Mucosa of descending colon (tissue), 3 donors: ENCODE results near the gene RNF166. TPM values are rescaled to one million over a fixed set of nuclear protein-coding genes. Genes with fewer than 3 reads are reported as not detected.

Experiments used
- ATAC-seq: fragments of 200-7000 bp; cut with Tn5 transposase; one replicate; pipeline ENCODE4 v1.9.1; 2020; ENCODE audit warnings: mild to moderate bottlenecking, moderate library complexity
- DNase-seq, 3 donors: peaks; one replicate each; pipeline ENCODE4 v3.0.0-alpha.2; 2020
- H3K36me3 ChIP-seq: fragments of 200-600 bp; one replicate; pipeline ENCODE4 v1.8.0; 2021; ENCODE audit warnings: low read depth, mild to moderate bottlenecking
- H3K4me1 ChIP-seq: fragments of 200-600 bp; one replicate; pipeline ENCODE4 v1.8.0; 2021; ENCODE audit warnings: low read depth, mild to moderate bottlenecking
- H3K4me3 ChIP-seq: fragments of 200-600 bp; one replicate; pipeline ENCODE4 v1.8.0; 2021; ENCODE audit warnings: mild to moderate bottlenecking
- H3K9me3 ChIP-seq: fragments of 200-600 bp; one replicate; pipeline ENCODE4 v1.8.0; 2021; ENCODE audit warnings: mild to moderate bottlenecking
- CTCF ChIP-seq: fragments of 200-600 bp; IDR thresholded peaks from one replicate; pipeline ENCODE4 v1.8.0; 2022; ENCODE audit warnings: antibody characterized with exemption, mild to moderate bottlenecking
- intact Hi-C, 2 donors: fragments of 100-400 bp; cut with DNase I in 1 of 2; cut with micrococcal nuclease in 1 of 2; formaldehyde crosslinking; loops; one replicate each; pipeline versions ENCODE4 v1.11.0 to v1.11.1; 2022; cut with DNase I, micrococcal nuclease
- long read RNA-seq, 2 donors: library from polyadenylated mRNA; unstranded; transcript quantifications; one replicate each; pipeline ENCODE4 v2.0.0, GENCODE V29; 2019 to 2021
- total RNA-seq, 3 donors: library from RNA; stranded (reverse); fragmentation: NEBNext Ultra II Directional in 2 of 3; extraction: Animal tissue kit (Norgen Biotek cat#: 25700) in 2 of 3; gene quantifications; one replicate each; pipeline versions ENCODE4 v1.2.1 to v1.2.4, GENCODE V29; 2021 to 2023
- donor health status: DM: no; HTN: no; CAD: no; lungs with moderate emphysema.
- donor health status: DM: no; HTN: no; CAD: no.
- donor health status: DM: no; HTN: yes; CAD: no.

The RNF166 gene, protein sequence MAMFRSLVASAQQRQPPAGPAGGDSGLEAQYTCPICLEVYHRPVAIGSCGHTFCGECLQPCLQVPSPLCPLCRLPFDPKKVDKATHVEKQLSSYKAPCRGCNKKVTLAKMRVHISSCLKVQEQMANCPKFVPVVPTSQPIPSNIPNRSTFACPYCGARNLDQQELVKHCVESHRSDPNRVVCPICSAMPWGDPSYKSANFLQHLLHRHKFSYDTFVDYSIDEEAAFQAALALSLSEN
- 10 to 100 TPM in 2 of 3 donors, 1 to 10 TPM in 1; 9.5 to 22.8 (median 15.1) TPM for total RNA-seq
- long read RNA-seq, donor 1, transcript RNF166-201 (6 exons, 1,883 nt) = major isoform, 19 of 32 reads
- long read RNA-seq, donor 1, partial matches to known transcripts = 3 of 32 reads
- long read RNA-seq, donor 1, other reads (novel, unspliced or antisense) = 9 of 32 reads
- long read RNA-seq, donor 2, partial matches to known transcripts = 0 of 2 reads
- long read RNA-seq, donor 2, other reads (novel, unspliced or antisense) = 1 of 2 reads

- ATAC-seq (peak; percentile 88), DNase-seq (peak; percentile 94)
- Histone ChIP-seq H3K9me3 (no peaks in the 10 kb centered on the region), H3K4me3 (peak within 1 kb of the TSS; percentile 93), H3K36me3 (no peaks in the 10 kb centered on the region), H3K4me1 (peaks cover 24% of the 10 kb centered on the region)
- no peak for TF ChIP-seq CTCF
- intact Hi-C loops = no loop called here
Observed at GRCh38 chr16:88706229-88706964, at the start of gene RNF166, which contains the start of gene CTU2. TSS of gene RNF166 (minus strand) at chr16:88706408. CDS start at chr16:88706325, 83 bp downstream. TSS of gene CTU2 (plus strand) at chr16:88706503. CDS start at chr16:88706531, 28 bp downstream.

DNA sequence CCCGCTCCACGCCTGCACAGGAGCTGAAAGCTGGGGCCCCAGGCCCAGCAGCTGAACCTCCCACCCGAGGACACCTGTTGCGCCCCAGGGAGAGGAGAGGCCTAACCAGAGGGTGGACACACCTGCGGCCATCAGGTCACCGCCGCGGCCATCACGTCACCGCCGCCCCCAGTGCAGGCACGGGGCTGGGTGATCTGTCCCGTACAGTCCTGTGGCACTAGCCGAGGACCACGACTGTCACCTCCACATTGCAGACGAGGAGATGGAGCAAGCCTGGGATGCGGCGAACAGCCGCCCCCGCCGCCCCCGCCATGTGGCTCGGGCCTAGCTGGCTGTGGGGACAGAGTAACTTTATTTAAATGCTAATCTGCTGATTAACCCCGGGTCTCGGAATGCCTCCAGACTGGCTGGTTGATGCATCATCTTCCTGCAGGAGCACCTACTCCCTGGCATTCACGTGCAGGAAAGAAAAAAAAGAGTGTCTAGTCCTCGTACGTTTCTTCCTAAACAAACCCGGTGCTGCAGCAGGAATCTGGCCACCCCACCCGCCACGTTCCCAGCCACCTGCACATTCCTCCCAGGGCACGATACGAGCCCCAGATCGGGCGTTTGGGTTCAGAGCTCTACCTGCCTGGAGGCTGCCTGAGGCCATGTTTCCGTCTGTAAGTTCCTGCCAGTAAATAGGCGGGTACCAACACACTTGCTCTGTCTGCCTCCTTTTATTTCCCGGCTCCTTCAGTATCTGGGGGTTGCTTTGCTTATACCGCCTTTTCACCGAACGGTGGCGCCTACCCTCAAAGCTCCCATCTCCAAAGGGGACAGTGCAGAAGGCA is 48.9 kb upstream of the RNF166 start:
- Histone ChIP-seq H3K4me3 (no peak overlapping the region), H3K9me3 (no peaks in the 10 kb centered on the region), H3K36me3 (no peaks in the 10 kb centered on the region), H3K4me1 (peaks cover 14% of the 10 kb centered on the region)
- intact Hi-C loops = no loop called here
- ATAC-seq = peak; percentile 49
- no peak for TF ChIP-seq CTCF
- no peak for DNase-seq

GRCh38 chr16:88754109-88754911 is 48.1 kb upstream of the RNF166 start:
- Histone ChIP-seq H3K4me1 (peaks cover 6% of the 10 kb centered on the region), H3K4me3 (no peak overlapping the region), H3K9me3 (no peaks in the 10 kb centered on the region), H3K36me3 (no peaks in the 10 kb centered on the region)
- DNase-seq (no peak), ATAC-seq (no peak)
- intact Hi-C loops = no loop called here
- no peak for TF ChIP-seq CTCF

GRCh38 chr16:88753602-88754001 is 47.4 kb upstream of the RNF166 start:
- ATAC-seq (no peak), DNase-seq (no peak)
- Histone ChIP-seq H3K36me3 (no peaks in the 10 kb centered on the region), H3K4me1 (no peaks in the 10 kb centered on the region), H3K9me3 (no peaks in the 10 kb centered on the region), H3K4me3 (no peak overlapping the region)
- TF ChIP-seq CTCF = no peak
- intact Hi-C loops = no loop called here
